IPS-NIHi7 (cell line): ENCODE data around the gene VTCN1.
A peak's percentile ranks its signal among the peaks of the same experiment; 100 is the strongest.

Source experiments
- DNase-seq: peaks from one replicate; pipeline ENCODE4 v3.0.0; 2012; ENCODE audit warnings: mixed read lengths; ENCODE audit errors: extremely low spot score

Gene VTCN1

DNA sequence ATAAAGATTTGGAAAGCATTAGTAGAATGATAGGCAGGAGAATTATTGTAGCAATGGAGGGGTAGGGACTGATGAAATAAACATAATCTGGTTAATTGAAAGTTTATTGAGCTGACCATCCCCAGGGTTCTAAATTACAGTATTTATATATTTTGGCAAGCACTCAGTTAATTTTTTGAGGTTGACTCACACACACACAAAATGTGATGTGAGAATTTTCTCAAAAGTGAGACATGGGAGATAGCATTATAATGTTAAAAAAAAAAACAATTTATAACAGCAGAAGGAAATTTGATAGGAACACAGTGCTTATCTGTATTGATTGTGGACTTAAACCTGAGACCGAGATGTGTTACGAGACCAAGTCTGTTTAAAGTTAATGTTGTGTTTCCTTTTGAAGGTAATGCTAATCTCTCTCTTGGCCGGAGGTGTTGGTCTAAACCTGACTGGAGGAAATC, 113.7 kb downstream of the VTCN1 start:
- no peak for DNase-seq

DNA sequence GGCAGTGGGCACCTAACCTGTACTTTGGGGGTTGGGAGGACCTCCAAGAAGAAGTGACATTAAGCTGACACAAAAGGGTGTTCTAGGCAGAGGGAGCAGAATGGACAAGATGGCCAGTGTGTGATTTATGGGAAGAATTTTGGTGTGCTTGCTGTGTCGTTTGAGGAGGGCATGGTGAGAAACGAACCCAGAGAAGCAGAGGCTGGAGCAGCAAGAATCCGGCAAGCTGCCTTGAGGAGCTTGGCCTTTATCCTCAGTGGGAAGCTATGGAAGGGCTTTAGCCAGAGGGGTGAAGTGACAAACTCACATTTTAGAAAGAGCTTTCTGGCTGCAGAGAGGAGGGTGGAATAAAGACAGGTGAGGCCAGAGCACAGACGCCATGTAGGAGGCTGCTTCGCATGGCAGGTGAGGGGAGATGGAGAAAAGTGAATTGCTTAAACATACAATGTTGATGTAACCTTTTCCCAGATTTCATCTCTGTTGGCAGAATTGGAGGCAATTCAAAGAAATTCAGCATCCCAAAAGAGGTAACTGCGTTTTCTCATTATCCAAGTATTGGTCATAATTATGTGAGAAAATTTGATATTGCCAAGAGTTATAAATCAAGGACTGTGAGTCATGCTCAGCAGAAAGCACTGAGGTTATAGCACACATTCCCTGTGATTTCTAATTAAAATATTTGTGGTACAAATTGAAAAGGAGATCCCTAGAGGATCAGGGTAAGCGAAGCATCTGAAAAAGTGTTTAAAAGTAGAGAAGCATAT, 115.7 kb downstream of the VTCN1 start:
- DNase-seq: no peak

DNA sequence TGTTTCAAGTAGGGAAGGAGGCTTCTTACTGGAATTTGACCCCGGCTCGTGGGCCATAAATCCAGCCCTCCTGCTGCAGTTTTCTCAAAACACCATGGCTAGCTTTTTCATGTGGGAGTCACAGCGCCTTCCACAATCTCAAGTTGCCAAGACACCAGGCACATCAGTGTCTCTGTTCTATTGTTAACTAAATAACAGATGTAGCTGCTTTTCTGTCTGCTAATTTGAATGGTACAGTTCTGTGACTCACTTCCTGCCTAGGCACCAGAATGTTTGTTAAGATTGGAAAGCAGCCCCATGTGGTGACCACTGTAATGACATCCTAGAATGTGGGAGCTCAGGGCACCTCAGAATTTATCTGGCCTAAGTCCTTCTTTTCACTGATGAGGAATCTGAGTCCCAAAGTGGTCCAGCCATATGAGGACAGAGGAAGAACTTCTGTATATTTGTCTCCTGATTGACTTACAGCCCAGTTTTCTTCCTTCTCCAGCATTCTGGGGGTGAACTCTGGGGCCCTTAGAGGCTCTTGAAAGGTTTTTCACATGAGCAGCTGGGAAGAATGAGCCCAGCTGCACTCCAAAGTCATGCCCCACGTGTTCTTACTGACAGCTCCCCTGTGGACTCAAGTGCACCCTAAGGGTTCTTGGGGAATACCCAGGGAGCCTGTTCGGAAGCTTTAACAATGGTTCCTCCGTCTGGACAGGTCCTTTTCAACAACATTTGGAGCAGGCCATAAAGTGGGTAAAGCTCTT, 116.7 kb downstream of the VTCN1 start:
- DNase-seq: peak; percentile 37
